Hypothalamus (tissue), 51 donors: ENCODE results near the gene FOXD4L3.
"Not testable (repeated sequence)": the region's sequence is repeated elsewhere in the genome, so short reads cannot be mapped to it uniquely, and the experiment has no call there.

Source experiments
- DNase-seq, 51 donors: peaks; one replicate each; lab custom pipeline; 2025; lab: John Stamatoyannopoulos, UW

FOXD4L3 gene

DNA sequence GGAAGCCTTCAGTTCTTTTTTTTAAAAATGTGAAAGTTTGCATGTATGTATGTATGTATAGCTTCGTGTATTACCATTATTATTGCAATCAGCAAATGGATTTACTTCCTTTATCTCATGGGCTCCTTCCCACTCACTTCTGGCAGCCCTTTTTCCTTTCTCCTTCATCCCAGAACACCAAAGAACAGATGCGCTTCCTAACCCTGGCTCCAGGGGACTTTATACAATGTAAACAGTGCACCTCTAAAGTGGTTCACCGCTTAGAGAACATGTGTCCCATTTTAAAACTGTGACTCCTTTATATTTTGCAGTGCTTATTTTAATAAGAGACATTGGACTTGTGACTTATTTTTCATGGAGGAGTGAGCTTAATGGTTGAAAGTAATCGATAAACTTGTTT is 40.6 kb downstream of the FOXD4L3 start:
- DNase-seq, result not testable (repeated sequence)

DNA sequence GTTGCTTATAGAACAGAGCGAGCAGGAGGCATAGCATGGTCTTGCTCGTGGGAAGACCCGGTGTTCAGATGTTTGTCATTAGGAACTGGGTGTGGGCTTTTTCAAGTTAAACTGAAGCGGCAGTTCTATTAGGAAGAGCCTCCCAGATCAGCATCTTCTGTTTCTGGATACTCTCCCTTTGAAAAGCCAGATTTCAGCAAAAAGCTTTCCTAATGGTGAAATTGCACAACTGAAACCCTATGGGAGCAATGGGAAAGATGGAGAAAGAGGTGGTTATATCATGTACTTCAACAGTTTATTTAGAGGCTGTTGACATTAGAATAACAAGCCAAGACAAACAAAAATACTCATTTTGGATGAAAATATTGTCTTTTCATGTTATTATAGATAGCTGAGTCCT is 41.3 kb downstream of the FOXD4L3 start:
- DNase-seq, result not testable (repeated sequence)

DNA sequence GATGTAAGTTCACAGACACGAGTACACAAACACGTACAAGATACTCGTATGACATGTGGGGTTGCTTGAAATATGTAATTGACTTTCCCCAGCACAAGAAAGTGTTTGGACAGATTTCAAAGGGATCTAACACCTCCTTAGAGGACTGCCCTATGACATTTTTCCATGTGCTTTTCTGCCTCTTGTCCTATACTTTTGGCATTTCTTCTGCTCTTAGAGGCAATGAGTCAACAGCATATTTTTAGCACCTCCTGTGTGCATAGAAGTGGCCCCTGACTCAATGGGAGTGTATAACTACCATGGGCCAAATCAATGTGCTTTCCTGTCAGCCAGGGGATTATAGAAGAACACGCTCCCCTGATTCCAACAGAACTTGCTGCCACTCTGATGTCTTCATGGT is 49.0 kb downstream of the FOXD4L3 start:
- DNase-seq, result not testable (repeated sequence)
